T-helper 1 cell (primary cell): ENCODE data around the gene EPHB1.
"Not testable (repeated sequence)": the region's sequence is repeated elsewhere in the genome, so short reads cannot be mapped to it uniquely, and the experiment has no call there.

ENCODE experiments used
- DNase-seq, 5 donors: peaks; one replicate each; pipeline ENCODE4 v3.0.0-alpha.2; 2012 to 2020

EPHB1 gene

GRCh38 chr3:134777341-134777740, 17.7 kb upstream of the EPHB1 start:
- peak in 1 of 5 donors; percentile 30 for DNase-seq

- DNase-seq, result not testable (repeated sequence)
Measured at GRCh38 chr3:134788283-134788682, 6.8 kb upstream of the EPHB1 start.

GRCh38 chr3:134790065-134790464, 5.0 kb upstream of the EPHB1 start:
- no peak for DNase-seq

GRCh38 chr3:134791992-134792391, 3.1 kb upstream of the EPHB1 start:
- no peak for DNase-seq

GRCh38 chr3:134792700-134793099, 2.4 kb upstream of the EPHB1 start:
- no peak for DNase-seq

- no peak for DNase-seq
Measured at GRCh38 chr3:134793562-134793961, 1.5 kb upstream of the EPHB1 start.

- no peak for DNase-seq
Measured at GRCh38 chr3:134794323-134794722, 737 bp upstream of the EPHB1 start.

- DNase-seq, result peak in 1 of 5 donors; percentile 23
Measured at GRCh38 chr3:134795746-134796280, 753 bp downstream of the EPHB1 start.

GRCh38 chr3:134796281-134797056, 1.4 kb downstream of the EPHB1 start:
- DNase-seq, result no peak

GRCh38 chr3:134797057-134797740, 2.1 kb downstream of the EPHB1 start:
- peak in 1 of 5 donors; percentile 25 for DNase-seq

- no peak for DNase-seq
Measured at GRCh38 chr3:134797741-134798451, 2.8 kb downstream of the EPHB1 start.

GRCh38 chr3:134798681-134799311, 3.7 kb downstream of the EPHB1 start:
- no peak for DNase-seq

GRCh38 chr3:134799393-134799792, 4.3 kb downstream of the EPHB1 start:
- DNase-seq, result no peak

- no peak for DNase-seq
Measured at GRCh38 chr3:134801204-134801958, 6.3 kb downstream of the EPHB1 start.

GRCh38 chr3:134802428-134803050, 7.5 kb downstream of the EPHB1 start:
- no peak for DNase-seq

GRCh38 chr3:134803051-134803505, 8.0 kb downstream of the EPHB1 start:
- peak in 1 of 5 donors; percentile 89 for DNase-seq

- no peak for DNase-seq
Measured at GRCh38 chr3:134803652-134804051, 8.6 kb downstream of the EPHB1 start.

GRCh38 chr3:134804508-134805480, 9.7 kb downstream of the EPHB1 start:
- DNase-seq, result no peak

- DNase-seq, result no peak
Measured at GRCh38 chr3:134807189-134807588, 12.1 kb downstream of the EPHB1 start.

- DNase-seq, result no peak
Measured at GRCh38 chr3:134808835-134809234, 13.8 kb downstream of the EPHB1 start.
